PC-3 (cell line): Measurements from ENCODE around the gene KLHL1.

ENCODE experiments used
- EZH2 ChIP-seq: fragments of 300-600 bp; sonication (generic); IDR thresholded peaks from one replicate; pipeline ENCODE4 v1.6.1; 2017; ENCODE audit warnings: antibody characterized with exemption, mild to moderate bottlenecking, low read length; ENCODE audit not compliant: unreplicated experiment
- EZH2phosphoT487 ChIP-seq: fragments of 300-600 bp; sonication (generic); IDR thresholded peaks from 2 replicates; pipeline ENCODE4 v1.6.1; 2018; ENCODE audit warnings: mild to moderate bottlenecking, antibody characterized with exemption, low read length, borderline replicate concordance
- TF ChIP-seq, protein P1 (sequence below): fragments of 300-600 bp; sonication (generic); conservative IDR thresholded peaks from 2 replicates; pipeline ENCODE4 v1.5.1; 2017; ENCODE audit warnings: antibody characterized with exemption, low read depth, mild to moderate bottlenecking, low read length

DNA sequence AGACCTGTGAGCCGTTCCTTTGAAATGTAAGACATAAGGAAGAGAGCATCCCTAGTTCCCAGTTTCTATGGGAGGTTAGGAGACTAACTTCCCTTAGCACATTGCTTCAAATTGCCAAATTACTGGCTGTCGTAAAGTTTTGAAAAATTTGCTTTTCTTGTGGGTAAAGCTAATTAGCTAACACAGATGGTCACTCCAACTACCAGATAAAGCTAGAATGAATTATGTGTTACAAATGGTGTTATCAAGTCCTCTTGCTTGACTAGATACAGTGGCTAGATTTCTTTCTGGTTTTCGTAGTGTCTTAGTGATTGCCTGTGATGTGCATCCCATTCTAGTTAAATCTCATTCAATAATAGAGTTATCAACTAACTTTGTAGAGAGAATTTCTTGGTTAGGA is 417.3 kb downstream of the KLHL1 start:
- TF ChIP-seq, protein P1, sequence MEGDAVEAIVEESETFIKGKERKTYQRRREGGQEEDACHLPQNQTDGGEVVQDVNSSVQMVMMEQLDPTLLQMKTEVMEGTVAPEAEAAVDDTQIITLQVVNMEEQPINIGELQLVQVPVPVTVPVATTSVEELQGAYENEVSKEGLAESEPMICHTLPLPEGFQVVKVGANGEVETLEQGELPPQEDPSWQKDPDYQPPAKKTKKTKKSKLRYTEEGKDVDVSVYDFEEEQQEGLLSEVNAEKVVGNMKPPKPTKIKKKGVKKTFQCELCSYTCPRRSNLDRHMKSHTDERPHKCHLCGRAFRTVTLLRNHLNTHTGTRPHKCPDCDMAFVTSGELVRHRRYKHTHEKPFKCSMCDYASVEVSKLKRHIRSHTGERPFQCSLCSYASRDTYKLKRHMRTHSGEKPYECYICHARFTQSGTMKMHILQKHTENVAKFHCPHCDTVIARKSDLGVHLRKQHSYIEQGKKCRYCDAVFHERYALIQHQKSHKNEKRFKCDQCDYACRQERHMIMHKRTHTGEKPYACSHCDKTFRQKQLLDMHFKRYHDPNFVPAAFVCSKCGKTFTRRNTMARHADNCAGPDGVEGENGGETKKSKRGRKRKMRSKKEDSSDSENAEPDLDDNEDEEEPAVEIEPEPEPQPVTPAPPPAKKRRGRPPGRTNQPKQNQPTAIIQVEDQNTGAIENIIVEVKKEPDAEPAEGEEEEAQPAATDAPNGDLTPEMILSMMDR: no peak
- TF ChIP-seq EZH2phosphoT487 (no peak), EZH2 (no peak)
